Stimulated activated naive CD4-positive, alpha-beta T cell (primary cell): ENCODE data around the gene CAV1.

Source experiments
- DNase-seq, 6 experiments: peaks; one replicate each; lab custom pipeline; 2025; lab: John Stamatoyannopoulos, UW

CAV1 gene

DNA sequence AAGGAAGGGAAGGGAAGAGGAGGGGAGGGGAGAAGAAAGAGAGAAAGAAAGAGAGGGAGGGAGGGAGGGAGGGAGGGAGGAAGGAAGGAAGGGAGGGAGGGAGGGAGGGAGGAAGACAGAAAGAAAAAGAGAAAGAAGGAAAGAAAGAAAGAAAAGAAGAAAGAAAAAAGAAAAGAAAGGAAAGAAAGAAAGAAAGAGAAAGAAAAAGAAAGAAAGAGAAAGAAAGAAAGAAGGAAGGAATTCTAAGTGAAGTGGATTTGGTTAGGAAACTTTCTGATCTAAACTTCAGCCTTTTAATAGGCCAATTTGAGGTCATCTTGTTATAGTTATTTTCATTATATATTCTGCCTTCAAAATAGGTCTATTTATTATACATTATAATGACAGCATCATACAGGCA lies 21.0 kb upstream of the CAV1 start:
- DNase-seq = no peak

- no peak for DNase-seq
Measured at GRCh38 chr7:116505278-116505677, 19.6 kb upstream of the CAV1 start.

- DNase-seq = no peak
Measured at GRCh38 chr7:116505823-116506222, 19.0 kb upstream of the CAV1 start.

DNA sequence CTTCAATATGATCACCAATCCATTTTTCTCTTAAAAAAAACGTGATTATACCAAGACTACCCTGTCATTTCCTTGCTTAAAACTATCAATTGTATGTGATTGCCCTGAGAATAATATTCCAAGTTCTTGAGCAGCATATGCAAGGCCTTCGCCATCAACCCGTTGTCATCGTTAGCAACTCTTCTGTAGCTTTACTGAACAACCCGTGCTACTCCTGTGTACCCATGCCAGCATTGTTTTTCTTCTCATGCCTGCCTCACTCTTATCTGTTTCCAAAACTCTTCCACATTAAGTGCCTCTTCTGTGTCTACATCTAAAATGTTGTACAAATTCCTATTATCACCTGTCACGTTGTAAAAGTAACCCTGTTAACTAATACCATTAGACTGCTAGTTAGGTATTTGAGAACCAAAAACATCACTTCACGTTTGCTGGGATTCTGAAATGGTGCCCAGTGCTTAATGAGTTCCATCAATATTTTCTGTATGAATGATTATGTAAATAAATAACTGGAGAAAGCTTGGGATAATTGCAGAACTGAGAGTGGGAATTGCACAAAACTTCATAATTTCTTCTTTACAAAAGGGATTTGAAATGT lies 14.8 kb upstream of the CAV1 start:
- no peak for DNase-seq

DNA sequence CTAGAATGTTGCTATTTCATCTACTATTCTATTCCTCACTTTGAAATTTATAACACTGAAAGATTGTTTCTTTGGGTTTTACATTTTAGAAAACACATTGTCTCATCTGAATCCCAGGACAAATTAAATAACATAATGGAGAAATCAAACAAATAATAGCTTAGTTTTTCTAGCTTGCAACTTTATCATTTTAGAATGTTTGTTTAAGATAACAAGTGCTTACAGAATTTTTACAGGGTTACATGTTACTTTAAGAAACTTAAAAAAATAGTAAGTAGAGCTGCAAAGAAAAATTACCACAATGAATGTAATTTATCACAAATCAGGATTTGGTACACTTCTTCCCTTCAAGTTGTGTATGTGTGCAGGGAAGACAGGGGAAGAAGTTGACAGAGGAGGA lies 14.0 kb upstream of the CAV1 start:
- DNase-seq = no peak

- DNase-seq = no peak
Measured at GRCh38 chr7:116511552-116512519, 13.0 kb upstream of the CAV1 start.

DNA sequence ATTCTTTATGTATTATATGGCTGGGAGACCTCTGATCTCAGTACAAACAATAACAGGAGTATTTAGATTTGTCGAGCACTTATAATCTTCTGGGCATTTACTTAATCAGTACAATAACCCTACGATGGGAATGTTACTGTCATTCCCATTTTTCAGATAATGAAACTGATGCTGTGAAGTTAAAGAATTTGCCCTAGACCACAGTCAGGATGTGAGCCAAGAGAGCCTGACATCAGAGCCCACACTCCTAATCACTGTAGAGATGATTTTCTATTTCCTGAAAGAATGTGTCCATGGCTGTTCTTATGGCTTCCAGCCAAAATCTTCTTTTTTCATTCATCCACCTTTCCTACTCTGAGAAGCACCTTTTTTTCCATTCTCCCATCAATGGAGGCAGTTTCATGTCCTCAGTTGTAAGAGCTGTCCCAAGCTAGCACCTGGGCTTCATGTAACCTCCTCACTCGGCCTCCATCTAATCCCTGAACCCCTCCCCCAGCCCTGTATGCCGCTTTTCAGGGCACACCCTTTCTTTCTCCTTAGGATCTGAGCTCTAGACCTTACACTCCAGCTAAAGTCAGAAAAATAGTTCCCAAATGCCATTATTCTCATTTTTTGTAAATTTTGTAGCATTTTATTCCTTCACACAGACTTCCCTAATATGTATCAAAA lies 12.2 kb upstream of the CAV1 start:
- no peak for DNase-seq

- no peak for DNase-seq
Measured at GRCh38 chr7:116515584-116515983, 9.3 kb upstream of the CAV1 start.

DNA sequence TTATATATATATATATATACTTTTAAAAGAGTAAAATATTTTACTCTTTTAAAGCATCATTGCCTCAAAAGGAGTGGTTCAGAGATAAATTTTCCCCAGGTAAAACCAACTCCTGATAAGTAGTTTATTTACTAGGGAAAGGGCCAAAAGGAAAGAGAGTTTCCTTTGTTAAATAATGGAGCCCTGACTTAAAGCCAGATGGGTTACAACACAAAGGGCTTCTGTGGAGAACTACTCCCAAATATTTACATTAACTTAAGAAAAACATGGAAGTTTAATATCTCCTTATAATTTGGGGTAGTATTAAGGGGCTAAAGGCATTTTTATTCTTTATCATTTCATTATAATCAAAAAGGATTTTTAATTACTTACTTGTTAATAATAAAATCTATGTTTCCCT lies 8.5 kb upstream of the CAV1 start:
- DNase-seq = no peak

DNA sequence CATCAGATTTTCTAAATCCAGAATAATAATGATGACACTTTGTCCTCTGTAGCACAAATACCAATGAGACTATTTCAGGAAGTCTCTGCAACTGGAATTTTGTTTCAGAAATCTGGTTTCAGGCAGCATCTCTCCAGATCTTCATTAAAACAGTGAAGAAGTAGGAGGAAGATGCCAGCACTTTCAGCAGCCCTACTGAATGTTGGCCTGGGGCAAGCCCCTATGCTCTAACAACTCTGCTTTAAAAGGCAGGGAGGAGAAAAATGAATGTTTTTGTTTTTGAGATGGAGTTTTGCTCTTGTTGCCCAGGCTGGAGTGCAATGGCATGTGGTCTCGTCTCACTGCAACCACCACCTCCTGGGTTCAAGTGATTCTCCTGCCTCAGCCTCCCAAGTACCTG lies 7.2 kb upstream of the CAV1 start:
- DNase-seq = no peak

DNA sequence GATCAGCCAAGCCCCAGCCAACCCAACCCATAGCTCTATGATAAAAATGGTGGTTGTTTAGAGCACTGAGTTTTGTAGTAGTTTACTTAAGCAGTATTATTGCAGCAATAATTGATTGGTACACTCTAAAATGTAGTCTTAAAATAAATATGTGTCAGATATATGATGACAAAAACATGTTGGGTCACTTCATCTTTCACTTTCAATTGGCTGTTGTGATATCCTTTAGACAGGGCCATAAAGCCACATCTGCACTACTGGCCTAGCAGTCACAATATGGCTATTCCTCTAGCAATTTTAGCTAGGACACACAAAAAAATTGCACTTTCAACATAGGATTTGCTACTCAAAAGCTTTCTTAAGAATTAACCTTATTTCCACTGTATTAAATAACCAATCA lies 5.9 kb upstream of the CAV1 start:
- no peak for DNase-seq

GRCh38 chr7:116521046-116521664 lies 3.7 kb upstream of the CAV1 start:
- DNase-seq = no peak

- no peak for DNase-seq
Measured at GRCh38 chr7:116522247-116522646, 2.6 kb upstream of the CAV1 start.

GRCh38 chr7:116524221-116524608 lies 621 bp upstream of the CAV1 start:
- DNase-seq = no peak

DNA sequence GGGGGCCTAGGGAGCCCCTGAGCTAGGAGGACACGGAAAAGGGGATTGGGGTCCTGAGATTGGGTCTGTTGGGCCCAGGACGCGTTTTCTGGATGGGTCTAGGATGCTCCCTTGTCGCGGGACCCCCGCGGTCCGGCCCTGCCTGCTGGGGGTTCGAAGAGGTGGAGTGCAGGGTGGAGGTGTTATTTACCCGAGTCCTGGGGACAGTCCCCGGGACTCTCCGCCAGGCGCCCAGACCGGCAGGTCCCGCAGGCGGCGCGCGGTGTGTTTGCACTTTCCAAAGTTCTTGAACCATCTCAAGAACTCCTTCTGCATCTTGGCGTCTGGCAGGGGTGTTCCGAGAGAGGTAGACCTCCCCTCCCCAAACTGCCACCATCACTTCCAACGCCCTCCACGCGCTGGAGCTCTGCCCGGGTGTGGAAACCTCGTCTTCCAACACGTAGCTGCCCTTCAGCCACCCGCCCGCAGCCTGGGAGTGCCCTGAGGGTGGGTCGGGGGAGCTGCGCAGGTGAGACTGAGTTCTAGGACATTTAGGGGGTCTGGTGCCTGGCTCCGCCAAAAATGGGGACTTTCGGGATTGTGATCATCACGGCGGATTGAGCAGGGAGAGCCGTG lies 569 bp downstream of the CAV1 start:
- DNase-seq = peak in 2 of 6 experiments; percentile 2 to 51

DNA sequence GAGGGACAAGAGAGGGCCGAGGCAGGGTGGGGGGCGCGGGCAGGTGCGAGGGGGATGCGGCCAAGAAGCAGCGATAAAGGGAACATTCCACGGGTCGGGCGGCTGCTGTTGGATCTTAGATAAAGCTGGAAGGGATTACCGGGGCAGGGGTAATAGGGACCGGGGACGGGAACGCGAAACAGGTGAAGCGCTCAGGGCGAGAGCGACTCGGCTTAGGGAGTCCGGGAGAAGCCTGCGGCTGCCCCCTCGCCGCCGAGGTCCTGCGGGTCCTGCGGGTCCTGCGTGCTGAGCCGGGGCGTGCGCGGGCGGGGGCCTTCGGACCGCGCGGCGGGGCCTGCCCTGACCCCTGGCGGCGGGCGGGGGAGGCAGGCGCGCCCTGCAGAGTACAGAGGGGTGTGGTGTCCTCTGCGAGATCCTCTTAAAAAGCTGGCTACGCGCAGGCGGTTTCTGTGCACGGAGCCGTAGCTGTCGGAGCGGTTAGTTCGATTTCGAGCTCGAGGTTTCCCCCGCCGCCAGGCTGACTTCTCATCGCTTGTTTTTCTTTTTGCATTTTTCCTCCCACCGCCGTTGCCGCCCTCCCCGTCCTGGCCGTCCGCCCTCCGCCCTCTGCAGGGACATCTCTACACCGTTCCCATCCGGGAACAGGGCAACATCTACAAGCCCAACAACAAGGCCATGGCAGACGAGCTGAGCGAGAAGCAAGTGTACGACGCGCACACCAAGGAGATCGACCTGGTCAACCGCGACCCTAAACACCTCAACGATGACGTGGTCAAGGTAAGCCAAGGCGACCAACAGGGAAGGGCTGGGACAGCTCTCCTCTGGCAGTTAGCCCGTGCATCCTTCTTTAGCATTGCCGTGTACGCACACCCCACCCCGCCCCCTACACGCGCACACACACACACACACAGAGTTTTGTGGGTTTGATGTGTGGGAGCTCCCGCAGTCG lies 1.4 kb downstream of the CAV1 start:
- DNase-seq = peak in 5 of 6 experiments; percentile 7 to 58 (median 19)

DNA sequence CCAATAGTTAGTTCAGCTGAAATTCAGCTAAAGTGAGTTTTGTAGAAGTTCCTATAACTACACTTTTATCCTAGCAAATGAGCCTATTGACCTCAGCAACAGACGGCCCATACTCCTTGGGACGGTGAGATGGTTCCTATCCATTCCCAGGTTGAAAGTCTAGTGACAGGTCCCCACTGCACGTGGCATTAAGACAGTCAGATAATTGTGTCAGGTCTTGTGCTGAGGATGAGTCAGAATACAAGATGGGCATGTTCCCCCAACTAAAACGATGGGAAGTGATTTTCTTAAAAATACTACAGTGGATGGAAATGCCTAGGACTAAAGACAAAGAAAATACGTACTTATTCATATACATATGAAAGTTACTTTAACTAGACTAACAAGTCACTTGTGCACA lies 2.1 kb downstream of the CAV1 start:
- DNase-seq = no peak

DNA sequence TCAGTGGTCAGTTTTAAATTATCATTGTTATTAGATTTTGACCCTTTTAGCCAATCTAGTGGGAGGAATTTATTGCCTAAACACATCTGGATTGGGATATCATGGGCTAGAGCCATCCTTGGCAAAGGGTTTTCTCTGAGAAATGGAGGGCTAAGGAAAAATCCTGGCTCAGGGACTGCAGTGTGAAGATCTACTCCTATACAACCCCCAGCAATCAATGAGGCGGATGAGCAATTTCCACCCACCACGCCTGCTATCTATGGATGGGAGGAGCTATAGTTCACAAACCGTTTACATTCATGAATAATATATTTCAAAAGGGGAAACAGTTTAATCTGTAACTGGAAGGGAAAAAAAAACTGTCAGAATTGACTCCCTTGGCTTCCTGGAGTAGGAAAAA lies 2.7 kb downstream of the CAV1 start:
- DNase-seq = no peak

- DNase-seq = no peak
Measured at GRCh38 chr7:116528008-116528789, 3.4 kb downstream of the CAV1 start.

GRCh38 chr7:116529250-116529649 lies 4.4 kb downstream of the CAV1 start:
- no peak for DNase-seq
